K562 (cell line): ENCODE data around the gene MTA2. TPM values are rescaled to one million over a fixed set of nuclear protein-coding genes. Genes with fewer than 3 reads are reported as not detected.

ENCODE experiments used
- FOXP1 ChIP-seq: sonication (generic); formaldehyde crosslinking; IDR thresholded peaks from 2 replicates; pipeline ENCODE4 v1.8.0; 2022; ENCODE audit warnings: mild to moderate bottlenecking, missing genetic modification reagents
- MED1 ChIP-seq: sonication (generic); formaldehyde crosslinking; IDR thresholded peaks from 2 replicates; pipeline ENCODE4 v1.8.1; 2023; ENCODE audit warnings: missing genetic modification reagents, borderline replicate concordance
- NFYB ChIP-seq: IDR thresholded peaks from 2 replicates; pipeline ENCODE4 v1.6.1; 2011; ENCODE audit warnings: mild to moderate bottlenecking, moderate library complexity; ENCODE audit not compliant: insufficient read length; ENCODE audit errors: extremely low read depth
- PTBP1 ChIP-seq: fragments of 200-400 bp; formaldehyde crosslinking; IDR thresholded peaks from 2 replicates; pipeline ENCODE4 v1.6.1; 2017; ENCODE audit warnings: low read depth, low read length
- SMAD2 ChIP-seq: fragments of 150-350 bp; IDR thresholded peaks from 2 replicates; pipeline ENCODE4 v1.6.1; 2014; ENCODE audit warnings: low read depth, mild to moderate bottlenecking, low read length
- ZNF224 ChIP-seq: sonication (generic); formaldehyde crosslinking; IDR thresholded peaks from 2 replicates; pipeline ENCODE4 v1.8.0; 2022; ENCODE audit warnings: mild to moderate bottlenecking, missing genetic modification reagents
- ZNF445 ChIP-seq: fragments of 250-450 bp; sonication (Bioruptor Pico); IDR thresholded peaks from 2 replicates; pipeline ENCODE4 v1.4.0; 2020; ENCODE audit warnings: low read depth, mild to moderate bottlenecking, moderate library complexity
- polyA plus RNA-seq, 8 experiments: library from polyadenylated mRNA; depleted of rRNA in 4 of 8; stranded (reverse) in 5 of 8; unstranded in 3 of 8; fragments of >200 nt; fragmentation: Nextera tagmentation in 2 of 8; fragmentation: Illumina TruSeq in 1 of 8; extraction: Ambion mirVana in 2 of 8; extraction: Trizol in 1 of 8; gene quantifications; 2 replicates each; pipeline versions ENCODE4 v1.2.1 to v1.2.3, GENCODE V29; 2011 to 2014; ENCODE audit warnings: inconsistent platforms in 1 of 8, missing spikeins in 1 of 8
- total RNA-seq, 7 experiments: library from RNA; depleted of rRNA in 6 of 7; stranded (reverse); fragments of >200 nt in 6 of 7; fragmentation: Illumina TruSeq in 2 of 7; extraction: Trizol in 2 of 7; gene quantifications; 2 replicates each; pipeline versions ENCODE4 v1.2.1 to v1.2.3, GENCODE V29; 2011 to 2021; ENCODE audit warnings: low replicate concordance in 1 of 7
- TF ChIP-seq, protein P1 (sequence below): fragments of 450-650 bp; IDR thresholded peaks from 2 replicates; pipeline ENCODE4 v1.7.1; 2018; ENCODE audit warnings: mild to moderate bottlenecking, low read depth; ENCODE audit not compliant: partially characterized antibody
- TF ChIP-seq, protein P2 (sequence below): fragments of 250-450 bp; sonication (Bioruptor Pico); IDR thresholded peaks from 2 replicates; pipeline ENCODE4 v1.8.0; 2021; ENCODE audit warnings: moderate library complexity, mild to moderate bottlenecking, inconsistent platforms
- TF ChIP-seq, protein P3 (sequence below): fragments of 250-450 bp; sonication (Bioruptor Pico); IDR thresholded peaks from 2 replicates; pipeline ENCODE4 v1.5.0; 2021

Gene MTA2
- total and polyA plus RNA-seq, 9 of the 15 experiments (the other 6 are each of a cell fraction or from before 2014, with no cell fraction given): 6.2 to 220 (median 172) TPM

DNA sequence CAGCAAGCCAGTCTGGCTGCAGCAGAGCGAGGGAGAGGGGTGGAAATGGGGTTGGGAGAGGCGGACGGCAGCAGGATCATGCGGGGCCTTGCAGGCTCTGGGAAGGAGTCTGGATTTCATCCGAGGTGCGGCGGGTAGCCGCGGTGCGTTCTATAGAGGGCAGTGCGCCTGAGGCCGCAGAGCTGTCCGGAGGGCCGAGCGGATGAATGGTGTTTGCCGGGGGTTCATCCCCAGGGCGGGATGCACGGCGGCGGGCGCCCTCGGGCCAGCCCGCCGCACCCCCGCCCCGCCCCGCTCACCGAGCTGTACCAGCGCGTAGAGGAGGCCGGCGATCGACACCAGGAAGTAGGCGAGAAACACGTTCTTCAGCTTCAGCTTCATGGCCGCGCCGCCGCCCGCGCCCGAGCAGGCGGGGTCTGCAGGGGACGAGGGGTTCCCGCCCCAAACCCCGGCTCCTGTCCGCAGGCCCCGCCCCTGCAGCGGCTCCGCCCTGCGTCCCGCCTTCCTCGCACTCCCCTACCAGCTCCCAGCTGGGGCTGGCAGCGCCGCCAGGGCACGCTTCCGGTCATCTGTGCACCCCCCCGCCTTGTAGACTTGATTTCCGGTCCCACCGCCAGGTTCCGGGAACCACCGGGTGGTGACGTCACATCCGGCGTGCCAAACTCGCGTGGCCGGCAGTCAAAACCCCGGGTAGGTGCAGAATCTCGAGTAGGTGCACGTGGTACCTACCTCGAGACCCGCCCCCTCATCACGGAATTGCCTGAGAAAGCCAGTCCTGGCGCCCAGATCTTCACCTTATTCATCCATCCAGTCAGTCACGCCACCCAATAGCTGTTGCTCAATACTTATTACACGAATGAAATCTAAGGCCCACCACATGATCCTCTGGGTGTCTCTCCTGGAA lies 20.2 kb upstream of the MTA2 start, which contains the start of gene B3GAT3 (continued):
- TF ChIP-seq, protein P1, sequence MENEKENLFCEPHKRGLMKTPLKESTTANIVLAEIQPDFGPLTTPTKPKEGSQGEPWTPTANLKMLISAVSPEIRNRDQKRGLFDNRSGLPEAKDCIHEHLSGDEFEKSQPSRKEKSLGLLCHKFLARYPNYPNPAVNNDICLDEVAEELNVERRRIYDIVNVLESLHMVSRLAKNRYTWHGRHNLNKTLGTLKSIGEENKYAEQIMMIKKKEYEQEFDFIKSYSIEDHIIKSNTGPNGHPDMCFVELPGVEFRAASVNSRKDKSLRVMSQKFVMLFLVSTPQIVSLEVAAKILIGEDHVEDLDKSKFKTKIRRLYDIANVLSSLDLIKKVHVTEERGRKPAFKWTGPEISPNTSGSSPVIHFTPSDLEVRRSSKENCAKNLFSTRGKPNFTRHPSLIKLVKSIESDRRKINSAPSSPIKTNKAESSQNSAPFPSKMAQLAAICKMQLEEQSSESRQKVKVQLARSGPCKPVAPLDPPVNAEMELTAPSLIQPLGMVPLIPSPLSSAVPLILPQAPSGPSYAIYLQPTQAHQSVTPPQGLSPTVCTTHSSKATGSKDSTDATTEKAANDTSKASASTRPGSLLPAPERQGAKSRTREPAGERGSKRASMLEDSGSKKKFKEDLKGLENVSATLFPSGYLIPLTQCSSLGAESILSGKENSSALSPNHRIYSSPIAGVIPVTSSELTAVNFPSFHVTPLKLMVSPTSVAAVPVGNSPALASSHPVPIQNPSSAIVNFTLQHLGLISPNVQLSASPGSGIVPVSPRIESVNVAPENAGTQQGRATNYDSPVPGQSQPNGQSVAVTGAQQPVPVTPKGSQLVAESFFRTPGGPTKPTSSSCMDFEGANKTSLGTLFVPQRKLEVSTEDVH: peak; percentile 96
- TF ChIP-seq SMAD2 (no peak), ZNF445 (CRISPR knock-in tag) (no peak), ZNF224 (CRISPR knock-in tag) (no peak), FOXP1 (CRISPR knock-in tag) (no peak), MED1 (CRISPR knock-in tag) (no peak), NFYB (no peak), PTBP1 (no peak)
- TF ChIP-seq, protein P2, sequence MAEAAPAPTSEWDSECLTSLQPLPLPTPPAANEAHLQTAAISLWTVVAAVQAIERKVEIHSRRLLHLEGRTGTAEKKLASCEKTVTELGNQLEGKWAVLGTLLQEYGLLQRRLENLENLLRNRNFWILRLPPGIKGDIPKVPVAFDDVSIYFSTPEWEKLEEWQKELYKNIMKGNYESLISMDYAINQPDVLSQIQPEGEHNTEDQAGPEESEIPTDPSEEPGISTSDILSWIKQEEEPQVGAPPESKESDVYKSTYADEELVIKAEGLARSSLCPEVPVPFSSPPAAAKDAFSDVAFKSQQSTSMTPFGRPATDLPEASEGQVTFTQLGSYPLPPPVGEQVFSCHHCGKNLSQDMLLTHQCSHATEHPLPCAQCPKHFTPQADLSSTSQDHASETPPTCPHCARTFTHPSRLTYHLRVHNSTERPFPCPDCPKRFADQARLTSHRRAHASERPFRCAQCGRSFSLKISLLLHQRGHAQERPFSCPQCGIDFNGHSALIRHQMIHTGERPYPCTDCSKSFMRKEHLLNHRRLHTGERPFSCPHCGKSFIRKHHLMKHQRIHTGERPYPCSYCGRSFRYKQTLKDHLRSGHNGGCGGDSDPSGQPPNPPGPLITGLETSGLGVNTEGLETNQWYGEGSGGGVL: no peak
- TF ChIP-seq, protein P3, sequence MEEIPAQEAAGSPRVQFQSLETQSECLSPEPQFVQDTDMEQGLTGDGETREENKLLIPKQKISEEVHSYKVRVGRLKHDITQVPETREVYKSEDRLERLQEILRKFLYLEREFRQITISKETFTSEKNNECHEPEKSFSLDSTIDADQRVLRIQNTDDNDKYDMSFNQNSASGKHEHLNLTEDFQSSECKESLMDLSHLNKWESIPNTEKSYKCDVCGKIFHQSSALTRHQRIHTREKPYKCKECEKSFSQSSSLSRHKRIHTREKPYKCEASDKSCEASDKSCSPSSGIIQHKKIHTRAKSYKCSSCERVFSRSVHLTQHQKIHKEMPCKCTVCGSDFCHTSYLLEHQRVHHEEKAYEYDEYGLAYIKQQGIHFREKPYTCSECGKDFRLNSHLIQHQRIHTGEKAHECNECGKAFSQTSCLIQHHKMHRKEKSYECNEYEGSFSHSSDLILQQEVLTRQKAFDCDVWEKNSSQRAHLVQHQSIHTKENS (CRISPR knock-in tag): no peak
